C4-2B (cell line): Measurements from ENCODE around the gene BGLAP.

Source experiments
- H3K27ac ChIP-seq: fragments of 450-650 bp; 2 replicates; pipeline ENCODE4 v1.5.1; 2017
- ZFX ChIP-seq: fragments of 450-650 bp; IDR thresholded peaks from 2 replicates; pipeline ENCODE4 v1.6.1; 2017
- TF ChIP-seq, protein P1 (sequence below): fragments of 450-650 bp; conservative IDR thresholded peaks from 2 replicates; pipeline ENCODE4 v1.5.1; 2017; ENCODE audit warnings: mild to moderate bottlenecking

Gene BGLAP

DNA sequence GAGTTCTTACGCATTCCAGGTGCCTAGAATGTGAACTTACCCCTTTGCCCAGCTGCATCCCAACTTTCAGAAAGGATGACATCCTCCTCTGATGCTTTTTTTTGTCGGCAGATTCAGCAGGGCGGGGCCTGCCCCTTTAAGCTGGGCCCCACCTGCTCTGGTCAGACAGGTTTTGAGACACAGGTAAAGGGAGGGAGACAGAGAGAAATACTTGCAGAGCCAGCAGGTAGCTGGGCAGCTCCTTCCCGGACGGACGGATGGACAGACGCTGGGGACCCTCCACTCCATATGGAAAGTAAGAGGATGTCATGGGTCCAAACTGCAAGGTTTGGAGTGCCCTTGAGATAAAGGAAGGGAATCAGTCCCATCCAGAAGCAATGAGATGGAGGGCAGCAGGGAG lies 42.1 kb downstream of the BGLAP start, which contains the start of gene TMEM79:
TSS of gene TMEM79 (plus strand) at position 214 of the 400 bp plus-strand sequence. CDS start 902 bp downstream, outside the sequence.
- TF ChIP-seq, protein P1, sequence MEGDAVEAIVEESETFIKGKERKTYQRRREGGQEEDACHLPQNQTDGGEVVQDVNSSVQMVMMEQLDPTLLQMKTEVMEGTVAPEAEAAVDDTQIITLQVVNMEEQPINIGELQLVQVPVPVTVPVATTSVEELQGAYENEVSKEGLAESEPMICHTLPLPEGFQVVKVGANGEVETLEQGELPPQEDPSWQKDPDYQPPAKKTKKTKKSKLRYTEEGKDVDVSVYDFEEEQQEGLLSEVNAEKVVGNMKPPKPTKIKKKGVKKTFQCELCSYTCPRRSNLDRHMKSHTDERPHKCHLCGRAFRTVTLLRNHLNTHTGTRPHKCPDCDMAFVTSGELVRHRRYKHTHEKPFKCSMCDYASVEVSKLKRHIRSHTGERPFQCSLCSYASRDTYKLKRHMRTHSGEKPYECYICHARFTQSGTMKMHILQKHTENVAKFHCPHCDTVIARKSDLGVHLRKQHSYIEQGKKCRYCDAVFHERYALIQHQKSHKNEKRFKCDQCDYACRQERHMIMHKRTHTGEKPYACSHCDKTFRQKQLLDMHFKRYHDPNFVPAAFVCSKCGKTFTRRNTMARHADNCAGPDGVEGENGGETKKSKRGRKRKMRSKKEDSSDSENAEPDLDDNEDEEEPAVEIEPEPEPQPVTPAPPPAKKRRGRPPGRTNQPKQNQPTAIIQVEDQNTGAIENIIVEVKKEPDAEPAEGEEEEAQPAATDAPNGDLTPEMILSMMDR, result no peak
- TF ChIP-seq ZFX, result no peak

DNA sequence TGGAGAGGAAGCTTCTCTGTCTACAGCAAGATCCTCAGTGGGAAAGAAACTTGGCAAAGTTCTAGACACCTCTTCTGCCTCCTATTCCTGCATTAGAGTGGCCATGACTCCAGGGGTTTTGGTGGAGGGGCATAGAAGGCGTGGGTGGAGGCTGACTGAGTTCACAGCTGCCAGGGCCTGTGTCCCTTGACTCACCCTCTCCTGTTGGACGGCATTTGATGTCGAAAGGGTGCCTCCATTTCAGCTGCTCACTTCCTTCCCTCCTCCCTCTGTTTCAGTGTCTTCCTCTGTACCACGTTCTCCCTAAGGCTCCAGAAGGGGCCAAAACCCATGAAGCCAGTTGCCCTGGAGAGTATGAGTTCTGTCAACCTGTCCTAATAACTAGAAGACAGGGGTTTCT lies 42.8 kb downstream of the BGLAP start:
- H3K27ac ChIP-seq, result peak overlapping the region; percentile 55
- no peak for TF ChIP-seq ZFX
- TF ChIP-seq, protein P1, result no peak

More for the DNA sequence above, 42.1 kb downstream of the BGLAP start, which contains the start of gene TMEM79:
- peak within 1 kb of the TSS; percentile 94 for H3K27ac ChIP-seq

DNA sequence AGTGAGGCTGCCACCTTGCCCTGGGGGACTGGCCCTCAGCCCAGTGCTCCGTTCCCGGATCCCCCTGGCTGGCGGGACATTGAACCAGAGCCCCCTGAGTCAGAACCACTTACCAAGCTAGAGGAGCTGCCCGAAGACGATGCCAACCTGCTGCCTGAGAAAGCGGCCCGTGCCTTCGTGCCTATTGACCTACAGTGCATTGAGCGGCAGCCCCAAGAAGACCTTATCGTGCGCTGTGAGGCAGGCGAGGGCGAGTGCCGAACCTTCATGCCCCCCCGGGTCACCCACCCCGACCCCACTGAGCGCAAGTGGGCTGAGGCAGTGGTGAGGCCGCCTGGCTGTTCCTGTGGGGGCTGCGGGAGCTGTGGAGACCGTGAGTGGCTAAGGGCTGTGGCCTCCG lies 43.5 kb downstream of the BGLAP start:
- no peak for TF ChIP-seq ZFX
- TF ChIP-seq, protein P1, result no peak
- no peak overlapping the region; the same call in 1 of the 2 replicates for H3K27ac ChIP-seq

DNA sequence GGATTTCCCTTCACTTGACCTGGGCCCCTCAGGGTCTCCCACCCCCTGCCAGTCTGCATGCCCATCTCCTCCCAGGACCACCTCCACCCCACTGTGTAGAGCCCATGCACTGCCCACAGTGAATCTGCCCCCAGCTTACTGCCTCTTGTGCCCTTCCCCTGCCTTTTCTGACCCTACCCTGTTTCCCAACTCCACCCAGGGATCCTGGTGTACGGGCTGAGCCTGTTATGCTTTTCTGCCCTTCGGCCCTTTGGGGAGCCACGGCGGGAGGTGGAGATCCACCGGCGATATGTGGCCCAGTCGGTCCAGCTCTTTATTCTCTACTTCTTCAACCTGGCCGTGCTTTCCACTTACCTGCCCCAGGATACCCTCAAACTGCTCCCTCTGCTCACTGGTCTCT lies 44.1 kb downstream of the BGLAP start:
- H3K27ac ChIP-seq, result no peak overlapping the region
- TF ChIP-seq, protein P1, result no peak
- TF ChIP-seq ZFX, result no peak

DNA sequence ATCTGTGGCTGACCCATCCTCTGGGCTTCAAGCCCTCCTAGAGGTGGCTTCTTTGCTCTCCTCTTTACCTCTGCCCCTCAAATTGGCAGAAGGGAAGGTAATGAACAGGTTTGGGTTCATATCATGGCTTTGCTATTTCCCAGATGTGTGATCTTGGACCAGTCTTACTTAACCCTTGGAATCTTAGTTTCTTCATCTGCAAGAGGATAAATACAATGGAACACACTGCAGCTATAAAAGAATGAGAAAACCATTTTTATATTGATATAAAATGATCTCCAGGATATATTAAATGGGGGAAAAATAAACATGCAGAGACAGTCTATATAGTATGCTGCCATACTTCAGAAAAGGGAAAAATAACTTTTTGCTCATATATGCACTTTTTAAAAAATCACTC lies 47.9 kb downstream of the BGLAP start:
- no peak for TF ChIP-seq ZFX
- TF ChIP-seq, protein P1, result no peak
- peak overlapping the region; percentile 13 for H3K27ac ChIP-seq

DNA sequence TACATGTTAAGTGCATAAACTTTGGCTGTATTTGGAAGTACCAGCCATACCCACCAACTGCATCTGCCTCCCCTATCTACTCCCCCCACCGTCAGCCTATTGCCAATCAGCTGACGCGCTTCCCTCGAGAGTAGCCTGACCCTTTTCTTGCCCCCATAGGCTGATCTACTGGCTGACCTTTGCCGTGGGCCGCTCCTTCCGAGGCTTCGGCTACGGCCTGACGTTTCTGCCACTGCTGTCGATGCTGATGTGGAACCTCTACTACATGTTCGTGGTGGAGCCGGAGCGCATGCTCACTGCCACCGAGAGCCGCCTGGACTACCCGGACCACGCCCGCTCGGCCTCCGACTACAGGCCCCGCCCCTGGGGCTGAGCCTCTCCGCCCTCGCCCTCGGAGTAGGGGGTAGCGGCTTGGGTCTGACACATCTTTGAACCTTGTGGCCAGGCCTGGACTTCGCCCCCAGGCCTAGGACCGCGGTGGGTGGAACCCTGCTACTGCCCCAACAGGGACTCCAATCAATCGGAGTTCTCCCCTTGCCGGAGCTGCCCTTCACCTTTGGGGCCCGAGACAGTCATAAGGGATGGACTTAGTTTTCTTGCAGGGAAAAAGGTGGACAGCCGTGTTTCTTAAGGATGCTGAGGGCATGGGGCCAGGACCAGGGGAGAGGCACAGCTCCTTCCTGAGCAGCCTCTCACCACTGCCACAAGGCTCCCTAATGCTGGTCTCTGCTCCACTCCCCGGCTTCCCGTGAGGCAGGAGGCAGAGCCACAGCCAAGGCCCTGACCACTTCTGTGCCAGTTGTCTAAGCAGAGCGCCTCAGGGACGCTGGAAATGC lies 49.5 kb downstream of the BGLAP start:
- TF ChIP-seq, protein P1, result no peak
- no peak for TF ChIP-seq ZFX
- peak overlapping the region; percentile 37; the same call in 1 of the 2 replicates for H3K27ac ChIP-seq
